Measurements from ENCODE around the gene TANGO6.
"Not testable (repeated sequence)": the region's sequence is repeated elsewhere in the genome, so short reads cannot be mapped to it uniquely, and the experiment has no call there.

The TANGO6 gene

GRCh38 chr16:68843482-68844210 lies at the start of gene TANGO6:
TSS of gene TANGO6 (plus strand) at chr16:68843531. CDS start at chr16:68843618, 87 bp downstream.
- peak; percentile 90 for DNase-seq (ENCODE audit: low spot score)

- no peak for DNase-seq (ENCODE audit: low spot score)
Observed at GRCh38 chr16:68798398-68798797, 44.9 kb upstream of the TANGO6 start.

- DNase-seq (ENCODE audit: low spot score): peak; percentile 84
Observed at GRCh38 chr16:68800257-68800875, 43.0 kb upstream of the TANGO6 start.

- no peak for DNase-seq (ENCODE audit: low spot score)
Observed at GRCh38 chr16:68802190-68802589, 41.1 kb upstream of the TANGO6 start.

- DNase-seq (ENCODE audit: low spot score): no peak
Observed at GRCh38 chr16:68806422-68806821, 36.9 kb upstream of the TANGO6 start.

GRCh38 chr16:68806981-68807380 lies 36.4 kb upstream of the TANGO6 start:
- DNase-seq (ENCODE audit: low spot score): no peak

GRCh38 chr16:68814516-68814915 lies 28.8 kb upstream of the TANGO6 start:
- DNase-seq (ENCODE audit: low spot score): no peak

GRCh38 chr16:68823401-68824135 lies 19.8 kb upstream of the TANGO6 start:
- DNase-seq (ENCODE audit: low spot score): no peak

GRCh38 chr16:68825427-68825826 lies 17.9 kb upstream of the TANGO6 start:
- DNase-seq (ENCODE audit: low spot score): no peak

GRCh38 chr16:68826652-68827051 lies 16.7 kb upstream of the TANGO6 start:
- DNase-seq (ENCODE audit: low spot score): no peak

- no peak for DNase-seq (ENCODE audit: low spot score)
Observed at GRCh38 chr16:68833251-68833650, 10.1 kb upstream of the TANGO6 start.

- no peak for DNase-seq (ENCODE audit: low spot score)
Observed at GRCh38 chr16:68834550-68834949, 8.8 kb upstream of the TANGO6 start.

- no peak for DNase-seq (ENCODE audit: low spot score)
Observed at GRCh38 chr16:68835970-68836369, 7.4 kb upstream of the TANGO6 start.

GRCh38 chr16:68839831-68840230 lies 3.5 kb upstream of the TANGO6 start:
- DNase-seq (ENCODE audit: low spot score): no peak

GRCh38 chr16:68842964-68843481 lies 308 bp upstream of the TANGO6 start:
- not testable (repeated sequence) for DNase-seq (ENCODE audit: low spot score)

GRCh38 chr16:68844211-68844564 lies 857 bp downstream of the TANGO6 start:
- no peak for DNase-seq (ENCODE audit: low spot score)

- no peak for DNase-seq (ENCODE audit: low spot score)
Observed at GRCh38 chr16:68848786-68849185, 5.5 kb downstream of the TANGO6 start.

- no peak for DNase-seq (ENCODE audit: low spot score)
Observed at GRCh38 chr16:68850481-68850880, 7.2 kb downstream of the TANGO6 start.

GRCh38 chr16:68851601-68852000 lies 8.3 kb downstream of the TANGO6 start:
- DNase-seq (ENCODE audit: low spot score): no peak

- DNase-seq (ENCODE audit: low spot score): no peak
Observed at GRCh38 chr16:68857479-68857878, 14.1 kb downstream of the TANGO6 start.

- DNase-seq (ENCODE audit: low spot score): no peak
Observed at GRCh38 chr16:68859828-68860227, 16.5 kb downstream of the TANGO6 start.

- DNase-seq (ENCODE audit: low spot score): no peak
Observed at GRCh38 chr16:68860978-68861892, 17.9 kb downstream of the TANGO6 start.

Data from hematopoietic multipotent progenitor cell treated with erythropoietin and hydrocortisone succinate and interleukin-3 and kit ligand, for 17 days (in vitro differentiated cells).